IMR-90 (cell line): ENCODE results near the gene TOR4A. TPM values are rescaled to one million over a fixed set of nuclear protein-coding genes. Genes with fewer than 3 reads are reported as not detected.

Experiments used
- BHLHE40 ChIP-seq: fragments of 150-350 bp; IDR thresholded peaks from 2 replicates; pipeline ENCODE4 v1.6.1; 2016; ENCODE audit warnings: mild to moderate bottlenecking, low read depth, low read length
- MAFK ChIP-seq: IDR thresholded peaks from 2 replicates; pipeline ENCODE4 v1.6.1; 2012; ENCODE audit warnings: low read depth, low read length, improper control_type of control experiment
- MAZ ChIP-seq: IDR thresholded peaks from 2 replicates; pipeline ENCODE4 v1.6.1; 2012; ENCODE audit warnings: low read depth, mild to moderate bottlenecking, low read length, improper control_type of control experiment, moderate library complexity, borderline replicate concordance
- MXI1 ChIP-seq: IDR thresholded peaks from 2 replicates; pipeline ENCODE4 v1.6.1; 2012; ENCODE audit warnings: low read depth, mild to moderate bottlenecking, low read length, moderate library complexity, borderline replicate concordance
- POLR2A ChIP-seq: IDR thresholded peaks from 2 replicates; pipeline ENCODE4 v1.6.1; 2012; ENCODE audit warnings: mild to moderate bottlenecking, low read depth, low read length
- RFX5 ChIP-seq: IDR thresholded peaks from 2 replicates; pipeline ENCODE4 v1.8.0; 2012; ENCODE audit warnings: low read depth, mild to moderate bottlenecking, low read length, moderate library complexity
- SMC3 ChIP-seq: fragments of 150-350 bp; IDR thresholded peaks from 2 replicates; pipeline ENCODE4 v1.6.1; 2016; ENCODE audit warnings: low read depth, mild to moderate bottlenecking, antibody characterized with exemption, low read length, moderate library complexity
- polyA plus RNA-seq, 3 experiments: library from polyadenylated mRNA; depleted of rRNA; stranded (reverse); fragments of >200 nt; gene quantifications; 2 replicates each; pipeline ENCODE4 v1.2.3, GENCODE V29; 2012; ENCODE audit warnings: low replicate concordance in 1 of 3
- total RNA-seq: library from RNA; depleted of rRNA; stranded (reverse); fragments of >200 nt; gene quantifications from 2 replicates; pipeline ENCODE4 v1.2.3, GENCODE V29; 2012

Gene TOR4A
- total and polyA plus RNA-seq, 2 of the 4 experiments (the other 2 are of a cell fraction): 9.7 to 22.9 TPM

GRCh38 chr9:137278061-137278701 is 655 bp downstream of the TOR4A start (continued):
- TF ChIP-seq SMC3 (no peak), MXI1 (no peak), MAFK (no peak), POLR2A (no peak), MAZ (no peak), BHLHE40 (no peak), RFX5 (no peak)
